Endothelial cell (in vitro differentiated cells): ENCODE data around the gene CEP170B. TPM values are rescaled to one million over a fixed set of nuclear protein-coding genes. Genes with fewer than 3 reads are reported as not detected.

ENCODE experiments used
- DNase-seq: peaks from one replicate; pipeline ENCODE4 v3.0.0; 2021; ENCODE audit warnings: low spot score
- H3K27ac Mint-ChIP-seq: one replicate; pipeline ENCODE4 v1.8.0; 2021; ENCODE audit warnings: mixed read lengths, inconsistent platforms; ENCODE audit not compliant: unreplicated experiment
- H3K27me3 Mint-ChIP-seq: one replicate; pipeline ENCODE4 v1.8.0; 2021; ENCODE audit warnings: mild to moderate bottlenecking, moderate library complexity, mixed read lengths, inconsistent platforms; ENCODE audit not compliant: unreplicated experiment
- H3K36me3 Mint-ChIP-seq: one replicate; pipeline ENCODE4 v1.8.0; 2021; ENCODE audit warnings: mild to moderate bottlenecking, low read depth, mixed read lengths, inconsistent platforms; ENCODE audit not compliant: unreplicated experiment
- H3K4me1 Mint-ChIP-seq: one replicate; pipeline ENCODE4 v1.8.0; 2021; ENCODE audit warnings: mild to moderate bottlenecking, mixed read lengths, inconsistent platforms; ENCODE audit not compliant: unreplicated experiment
- H3K4me3 Mint-ChIP-seq: one replicate; pipeline ENCODE4 v1.8.0; 2021; ENCODE audit warnings: mild to moderate bottlenecking, mixed read lengths, inconsistent platforms; ENCODE audit not compliant: unreplicated experiment
- H3K9me3 Mint-ChIP-seq: one replicate; pipeline ENCODE4 v1.8.0; 2021; ENCODE audit warnings: mixed read lengths, inconsistent platforms; ENCODE audit not compliant: unreplicated experiment
- CTCF ChIP-seq: fragments of 200-600 bp; sonication (generic); IDR thresholded peaks from one replicate; pipeline ENCODE4 v1.5.0; 2021; ENCODE audit warnings: antibody characterized with exemption; ENCODE audit not compliant: unreplicated experiment
- total RNA-seq: library from RNA; stranded (reverse); fragmentation: NEBNext Ultra II Directional; extraction: Animal tissue kit (Norgen Biotek cat#: 25700); gene quantifications from one replicate; pipeline ENCODE4 v1.2.1, GENCODE V29; 2021; ENCODE audit not compliant: unreplicated experiment

Gene CEP170B
- total RNA-seq, 1 donor from 2014 or later = 11.3 TPM

- H3K4me1 Mint-ChIP-seq = peaks cover 10% of the 10 kb centered on the region
- peaks cover 16% of the 10 kb centered on the region for H3K36me3 Mint-ChIP-seq
- H3K9me3 Mint-ChIP-seq = no peaks in the 10 kb centered on the region
- H3K27ac Mint-ChIP-seq = no peak overlapping the region
- DNase-seq = no peak
- H3K4me3 Mint-ChIP-seq = no peak overlapping the region
- TF ChIP-seq CTCF = no peak
- H3K27me3 Mint-ChIP-seq = peaks cover 21% of the 10 kb centered on the region
These were observed 73.9 kb downstream of the CEP170B start for GRCh38 chr14:104938960-104939359.

- no peak for DNase-seq
- H3K9me3 Mint-ChIP-seq = no peaks in the 10 kb centered on the region
- peaks cover 17% of the 10 kb centered on the region for H3K27me3 Mint-ChIP-seq
- no peak overlapping the region for H3K27ac Mint-ChIP-seq
- peaks cover 16% of the 10 kb centered on the region for H3K36me3 Mint-ChIP-seq
- no peak for TF ChIP-seq CTCF
- peaks cover 10% of the 10 kb centered on the region for H3K4me1 Mint-ChIP-seq
- no peak overlapping the region for H3K4me3 Mint-ChIP-seq
These were observed 74.8 kb downstream of the CEP170B start for GRCh38 chr14:104939666-104940410.

- peaks cover 10% of the 10 kb centered on the region for H3K4me1 Mint-ChIP-seq
- H3K27ac Mint-ChIP-seq = peak overlapping the region; percentile 1
- TF ChIP-seq CTCF = no peak
- peak overlapping the region; percentile 6 for H3K4me3 Mint-ChIP-seq
- peaks cover 14% of the 10 kb centered on the region for H3K27me3 Mint-ChIP-seq
- H3K36me3 Mint-ChIP-seq = peaks cover 16% of the 10 kb centered on the region
- H3K9me3 Mint-ChIP-seq = no peaks in the 10 kb centered on the region
- DNase-seq = no peak
These were observed 75.6 kb downstream of the CEP170B start for GRCh38 chr14:104940526-104941150.

- peaks cover 10% of the 10 kb centered on the region for H3K27me3 Mint-ChIP-seq
- H3K27ac Mint-ChIP-seq = no peak overlapping the region
- peaks cover 10% of the 10 kb centered on the region for H3K4me1 Mint-ChIP-seq
- no peak overlapping the region for H3K4me3 Mint-ChIP-seq
- no peak for TF ChIP-seq CTCF
- H3K36me3 Mint-ChIP-seq = peaks cover 16% of the 10 kb centered on the region
- no peak for DNase-seq
- H3K9me3 Mint-ChIP-seq = no peaks in the 10 kb centered on the region
These were observed 76.7 kb downstream of the CEP170B start for GRCh38 chr14:104941508-104942365.
